C4-2B (cell line): Measurements from ENCODE around the gene VIPR1.

ENCODE experiments used
- CTCF ChIP-seq: fragments of 450-650 bp; conservative IDR thresholded peaks from 2 replicates; pipeline ENCODE4 v1.5.1; 2017; ENCODE audit warnings: mild to moderate bottlenecking
- ZFX ChIP-seq: fragments of 450-650 bp; IDR thresholded peaks from 2 replicates; pipeline ENCODE4 v1.6.1; 2017

- TF ChIP-seq ZFX (no peak), CTCF (no peak)
Observed at GRCh38 chr3:42550250-42550649, 47.8 kb downstream of the VIPR1 start.
